ENCODE data around the gene RBM5.

- TF ChIP-seq POLR2A (IDR thresholded peaks at IDR 0.05) (no peak), EP300 (IDR thresholded peaks at IDR 0.05) (no peak)
Measured at GRCh38 chr3:50095352-50095998, 6.8 kb downstream of the RBM5 start.
